Thyroid gland (tissue), 4 donors: ENCODE results near the gene EDN2.

Experiments
- POLR2A ChIP-seq, 2 donors: fragments of 450-650 bp; IDR thresholded peaks; one replicate each; pipeline ENCODE4 v1.6.1; 2017; ENCODE audit warnings: antibody characterized with exemption in 2 of 2, mild to moderate bottlenecking in 2 of 2, moderate library complexity in 1 of 2
- TF ChIP-seq, protein P1 (sequence below), 6 experiments: fragments of 200-600 bp in 3 of 6; fragments of 450-650 bp in 3 of 6; sonication (generic) in 3 of 6; IDR thresholded peaks; one replicate each; pipeline ENCODE4 v1.5.1; 2016 to 2019; ENCODE audit warnings: antibody characterized with exemption in 6 of 6, mild to moderate bottlenecking in 2 of 6, inconsistent platforms in 1 of 6, moderate library complexity in 1 of 6

DNA sequence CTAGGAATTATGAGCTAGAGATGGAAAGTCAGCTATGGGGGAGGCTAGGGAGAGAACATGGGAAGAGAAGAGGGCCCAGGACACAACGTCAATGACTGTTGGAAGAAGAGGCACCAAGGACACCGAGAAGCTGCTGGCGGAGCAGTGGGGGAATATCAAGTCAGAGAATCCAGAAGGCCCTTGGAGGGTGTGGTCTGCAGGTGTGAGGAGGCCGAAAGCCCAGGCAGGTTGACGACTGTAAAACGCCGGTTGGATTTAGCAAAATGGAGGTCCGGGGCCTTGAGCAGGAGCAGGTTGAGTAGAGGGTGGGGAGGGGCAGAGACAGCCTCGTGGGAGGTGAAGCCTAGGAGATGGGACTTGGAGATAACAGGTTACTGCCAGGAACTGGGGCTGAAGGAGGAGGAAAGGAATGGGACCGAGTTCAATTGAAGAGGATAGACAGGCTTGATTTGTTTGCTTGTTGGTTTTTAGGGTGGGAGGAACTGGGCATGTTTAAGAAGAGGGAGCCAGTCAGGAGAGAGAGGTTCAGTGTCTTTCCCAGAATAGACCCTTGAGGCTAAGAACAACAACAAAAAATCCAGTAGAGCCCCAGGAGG is 35.1 kb downstream of the EDN2 start:
- TF ChIP-seq, protein P1, sequence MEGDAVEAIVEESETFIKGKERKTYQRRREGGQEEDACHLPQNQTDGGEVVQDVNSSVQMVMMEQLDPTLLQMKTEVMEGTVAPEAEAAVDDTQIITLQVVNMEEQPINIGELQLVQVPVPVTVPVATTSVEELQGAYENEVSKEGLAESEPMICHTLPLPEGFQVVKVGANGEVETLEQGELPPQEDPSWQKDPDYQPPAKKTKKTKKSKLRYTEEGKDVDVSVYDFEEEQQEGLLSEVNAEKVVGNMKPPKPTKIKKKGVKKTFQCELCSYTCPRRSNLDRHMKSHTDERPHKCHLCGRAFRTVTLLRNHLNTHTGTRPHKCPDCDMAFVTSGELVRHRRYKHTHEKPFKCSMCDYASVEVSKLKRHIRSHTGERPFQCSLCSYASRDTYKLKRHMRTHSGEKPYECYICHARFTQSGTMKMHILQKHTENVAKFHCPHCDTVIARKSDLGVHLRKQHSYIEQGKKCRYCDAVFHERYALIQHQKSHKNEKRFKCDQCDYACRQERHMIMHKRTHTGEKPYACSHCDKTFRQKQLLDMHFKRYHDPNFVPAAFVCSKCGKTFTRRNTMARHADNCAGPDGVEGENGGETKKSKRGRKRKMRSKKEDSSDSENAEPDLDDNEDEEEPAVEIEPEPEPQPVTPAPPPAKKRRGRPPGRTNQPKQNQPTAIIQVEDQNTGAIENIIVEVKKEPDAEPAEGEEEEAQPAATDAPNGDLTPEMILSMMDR (IDR thresholded peaks at IDR 0.05): no peak
- TF ChIP-seq POLR2A (IDR thresholded peaks at IDR 0.05): no peak
